ENCODE data around the gene SDK1. TPM values are rescaled to one million over a fixed set of nuclear protein-coding genes. Genes with fewer than 3 reads are reported as not detected.
A peak's percentile ranks its signal among the peaks of the same experiment; 100 is the strongest.

The SDK1 gene
- total and polyA plus RNA-seq, 8 donors: 1.6 to 11.2 (median 6.6) TPM

DNA sequence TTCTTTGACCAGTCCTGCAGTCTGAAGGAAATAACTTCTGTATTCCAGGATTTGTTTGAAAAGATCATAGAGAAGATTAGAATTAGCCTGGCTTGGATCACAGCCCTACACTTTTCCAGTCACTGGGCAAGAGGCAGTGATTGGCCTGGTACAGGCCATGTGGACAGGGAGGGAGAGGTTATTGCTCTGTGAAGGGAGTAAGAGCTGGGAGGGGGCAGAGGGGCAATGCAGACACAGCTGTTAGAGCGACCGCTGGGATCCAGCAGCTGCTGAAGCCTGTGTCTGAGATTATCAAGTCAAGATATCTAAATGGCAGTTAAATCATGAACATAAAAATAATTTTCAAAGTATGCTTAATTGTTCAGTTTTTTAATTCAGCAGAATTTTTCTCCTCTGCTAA lies 257.3 kb downstream of the SDK1 start:
- no peak overlapping the region for H3K4me3 ChIP-seq
- H3K9me3 ChIP-seq: no peaks in the 10 kb centered on the region
- no peak overlapping the region for H3K27ac ChIP-seq
- WGBS, 5 donors: 44 to 71% (median 59%) methylated on average over 2 of the region's 2 CpGs
- H3K36me3 ChIP-seq: no peaks in the 10 kb centered on the region
- TF ChIP-seq EP300 (IDR thresholded peaks at IDR 0.05): no peak
- no peak for TF ChIP-seq POLR2A (IDR thresholded peaks at IDR 0.05)
- TF ChIP-seq CTCF (IDR thresholded peaks at IDR 0.05): no peak
- no peak for TF ChIP-seq POLR2AphosphoS5 (IDR thresholded peaks at IDR 0.05)
- peaks cover 0 to 28% (median 8%) of the 10 kb centered on the region in 4 donors for H3K4me1 ChIP-seq
- intact Hi-C loops (cut with DNase I; ENCODE audit: low total_unique reads): no loop called here
- H3K27me3 ChIP-seq: no peaks in the 10 kb centered on the region
- peak in 1 of 2 donors; percentile 57 for DNase-seq

DNA sequence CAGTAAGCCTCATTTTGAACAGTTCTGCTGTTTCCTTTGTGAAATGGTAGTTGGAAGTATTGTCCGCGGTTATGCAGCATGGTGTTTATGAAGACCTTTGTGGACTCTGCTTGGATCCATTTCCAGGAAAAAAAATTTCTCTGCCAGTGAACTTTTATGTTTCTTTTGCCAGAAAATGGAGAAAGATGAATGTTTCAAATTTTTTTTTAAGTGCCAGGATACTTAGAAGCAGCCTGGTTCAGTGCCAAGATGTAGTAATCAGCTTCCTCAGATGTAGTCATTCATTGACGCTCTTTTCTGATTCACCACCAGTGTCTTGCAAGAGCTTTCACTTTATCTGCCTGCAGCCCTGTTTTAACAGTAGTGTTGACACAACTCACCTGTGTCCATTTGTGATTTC lies 258.2 kb downstream of the SDK1 start:
- Histone ChIP-seq H3K9me3 (no peaks in the 10 kb centered on the region), H3K36me3 (no peaks in the 10 kb centered on the region), H3K27me3 (no peaks in the 10 kb centered on the region), H3K27ac (peak overlapping the region in 1 of 5 donors; percentile 14), H3K4me3 (no peak overlapping the region), H3K4me1 (peaks cover 0 to 28% (median 8%) of the 10 kb centered on the region in 4 donors)
- TF ChIP-seq EP300 (IDR thresholded peaks at IDR 0.05) (no peak), CTCF (IDR thresholded peaks at IDR 0.05) (no peak), POLR2AphosphoS5 (IDR thresholded peaks at IDR 0.05) (peak in 1 of 3 donors; percentile 28)
- intact Hi-C loops (cut with DNase I; ENCODE audit: low total_unique reads): no loop called here
- DNase-seq: peak in 1 of 2 donors; percentile 77
- WGBS, 5 donors: 29 to 61% (median 53%) methylated on average over 3 of the region's 3 CpGs

DNA sequence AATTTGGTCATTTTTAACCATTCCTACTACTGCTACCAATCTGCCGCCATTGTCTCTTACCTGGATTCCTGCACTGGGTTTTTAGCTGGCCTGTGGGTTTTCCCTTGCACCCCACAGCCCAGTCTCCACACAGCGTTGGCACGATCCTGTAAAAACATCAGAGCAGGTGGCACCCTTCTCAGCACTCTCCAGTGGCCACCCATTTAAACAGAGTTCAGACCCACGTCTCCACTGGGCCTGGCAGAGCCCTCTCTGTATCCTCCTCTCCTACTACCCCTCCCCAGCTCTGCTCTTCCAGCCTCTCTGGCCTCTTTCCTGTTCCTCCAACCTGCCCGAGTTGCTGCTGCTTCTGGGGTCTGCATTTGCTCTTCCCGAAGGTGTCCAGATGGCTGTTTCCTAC lies 259.4 kb downstream of the SDK1 start:
- no peak for DNase-seq
- Histone ChIP-seq H3K36me3 (no peaks in the 10 kb centered on the region), H3K27ac (peak overlapping the region in 1 of 5 donors; percentile 74), H3K4me1 (peaks cover 0 to 28% (median 8%) of the 10 kb centered on the region in 4 donors), H3K27me3 (no peaks in the 10 kb centered on the region), H3K9me3 (no peaks in the 10 kb centered on the region), H3K4me3 (no peak overlapping the region)
- intact Hi-C loops (cut with DNase I; ENCODE audit: low total_unique reads): no loop called here
- TF ChIP-seq EP300 (IDR thresholded peaks at IDR 0.05) (no peak), POLR2A (IDR thresholded peaks at IDR 0.05) (no peak), CTCF (IDR thresholded peaks at IDR 0.05) (no peak), POLR2AphosphoS5 (IDR thresholded peaks at IDR 0.05) (no peak)
- WGBS, 5 donors: 86 to 95% (median 92%) methylated on average over 6 of the region's 6 CpGs

DNA sequence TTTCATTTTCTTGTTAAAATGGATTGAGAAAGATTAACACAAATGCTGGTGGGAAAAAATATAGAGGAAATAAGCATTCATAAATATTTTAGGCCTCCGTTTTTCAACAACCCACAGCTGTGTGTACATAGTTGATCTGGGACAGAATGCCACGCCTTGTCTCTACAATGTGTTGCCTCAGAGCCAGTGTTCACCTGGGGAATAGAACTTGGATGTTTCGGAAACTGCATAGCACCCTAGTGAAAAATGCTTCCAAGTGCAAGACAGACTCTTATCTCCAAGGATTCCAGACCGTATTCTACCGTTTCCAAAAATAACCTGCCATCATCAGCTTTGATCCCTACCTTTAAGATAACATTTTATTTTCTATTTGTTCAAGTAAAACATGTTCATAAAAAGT lies 260.9 kb downstream of the SDK1 start:
- DNase-seq: peak; percentile 54 to 76
- peaks cover 0 to 28% (median 8%) of the 10 kb centered on the region in 4 donors for H3K4me1 ChIP-seq
- H3K4me3 ChIP-seq: no peak overlapping the region
- no peaks in the 10 kb centered on the region for H3K27me3 ChIP-seq
- intact Hi-C loops (cut with DNase I; ENCODE audit: low total_unique reads): no loop called here
- TF ChIP-seq POLR2AphosphoS5 (IDR thresholded peaks at IDR 0.05) (peak in 2 of 3 donors; percentile 21 to 28), EP300 (IDR thresholded peaks at IDR 0.05) (no peak), CTCF (IDR thresholded peaks at IDR 0.05) (peak in 1 of 7 experiments; percentile 5), POLR2A (IDR thresholded peaks at IDR 0.05) (no peak)
- 24 to 44% (median 41%) methylated on average over 5 of the region's 5 CpGs for WGBS, 5 donors
- H3K9me3 ChIP-seq: no peaks in the 10 kb centered on the region
- no peaks in the 10 kb centered on the region for H3K36me3 ChIP-seq
- H3K27ac ChIP-seq: peak overlapping the region in 2 of 5 donors; percentile 14 to 74
